B cell (primary cell): ENCODE measurements around the gene CDC42. TPM values are rescaled to one million over a fixed set of nuclear protein-coding genes. Genes with fewer than 3 reads are reported as not detected.
A peak's percentile ranks its signal among the peaks of the same experiment; 100 is the strongest.

Experiments used
- ATAC-seq: fragments of 200-7000 bp; cut with Tn5 transposase; one replicate; pipeline ENCODE4 v1.10.0; 2021; ENCODE audit warnings: low read depth, mild to moderate bottlenecking, moderate number of reproducible peaks, moderate library complexity
- CTCF ChIA-PET: fragments of 350-600 bp; sonication (Branson Sonifier 250); formaldehyde crosslinking; loops from one replicate; lab custom pipeline; 2021; ENCODE audit warnings: antibody characterized with exemption, inconsistent platforms; lab: Charles Lee
- POLR2A ChIA-PET: fragments of 350-600 bp; sonication (Branson Sonifier 250); formaldehyde crosslinking; loops from one replicate; lab custom pipeline; 2021; ENCODE audit warnings: antibody characterized with exemption; lab: Charles Lee
- DNase-seq: peaks from one replicate; pipeline ENCODE4 v3.0.0; 2013
- H2AFZ ChIP-seq: 2 replicates; pipeline ENCODE4 v1.6.1; 2012; ENCODE audit warnings: mild to moderate bottlenecking, low read depth, low read length; ENCODE audit not compliant: insufficient read depth, poor library complexity, severe bottlenecking
- H3K27ac ChIP-seq, 2 donors: 1 replicate in 1 of 2; 2 replicates in 1 of 2; pipeline ENCODE4 v1.5.1; 2012 to 2013; ENCODE audit warnings: low read length in 2 of 2, mild to moderate bottlenecking in 2 of 2, moderate library complexity in 1 of 2
- H3K27me3 ChIP-seq, 4 experiments: fragments of 200-600 bp in 1 of 4; sonication (generic) in 1 of 4; replicated peaks in 1 of 4; 1 replicate in 2 of 4; 2 replicates in 2 of 4; pipeline versions ENCODE4 v1.6.1 to v1.7.0; 2013 to 2016; ENCODE audit warnings: low read length in 3 of 4, mild to moderate bottlenecking in 2 of 4, mixed read lengths in 1 of 4, moderate library complexity in 1 of 4; ENCODE audit not compliant: insufficient read depth in 4 of 4, control insufficient read depth in 3 of 4; ENCODE audit errors: control extremely low read depth in 1 of 4
- H3K36me3 ChIP-seq, 2 experiments: replicated peaks in 1 of 2; 1 replicate in 1 of 2; 2 replicates in 1 of 2; pipeline versions ENCODE4 v1.6.1 to v1.7.1; 2013; ENCODE audit warnings: low read length in 1 of 2; ENCODE audit not compliant: insufficient read depth in 2 of 2, control insufficient read depth in 1 of 2; ENCODE audit errors: control extremely low read depth in 1 of 2, extremely low read depth in 1 of 2
- H3K4me1 ChIP-seq, 2 donors: fragments of 200-600 bp in 1 of 2; sonication (generic) in 1 of 2; 1 replicate in 1 of 2; 2 replicates in 1 of 2; pipeline versions ENCODE4 v1.5.1 to v1.6.1; 2013 to 2017; ENCODE audit warnings: low read length in 2 of 2; ENCODE audit not compliant: control insufficient read depth in 2 of 2, insufficient read depth in 2 of 2
- H3K4me2 ChIP-seq: replicated peaks from 2 replicates; pipeline ENCODE3; 2012; ENCODE audit warnings: mild to moderate bottlenecking, low read depth, low read length; ENCODE audit not compliant: poor library complexity, severe bottlenecking
- H3K4me3 ChIP-seq, 5 experiments: fragments of 200-600 bp in 1 of 5; sonication (generic) in 1 of 5; 1 replicate in 3 of 5; 2 replicates in 2 of 5; pipeline versions ENCODE4 v1.5.1 to v1.7.0; 2011 to 2016; ENCODE audit warnings: low read length in 4 of 5, mild to moderate bottlenecking in 4 of 5, low read depth in 2 of 5, control low read depth in 1 of 5, moderate library complexity in 1 of 5; ENCODE audit not compliant: insufficient read depth in 1 of 5; ENCODE audit errors: control extremely low read depth in 1 of 5, extremely low read depth in 1 of 5
- H3K79me2 ChIP-seq: fragments of 200-600 bp; sonication (generic); one replicate; pipeline ENCODE4 v1.6.0; 2016; ENCODE audit warnings: low read length; ENCODE audit not compliant: control insufficient read depth, insufficient read depth
- H3K9ac ChIP-seq: fragments of 200-600 bp; sonication (generic); 2 replicates; pipeline ENCODE4 v1.6.1; 2017; ENCODE audit warnings: mild to moderate bottlenecking, low read length, moderate library complexity
- H3K9me3 ChIP-seq, 3 donors: one replicate each; pipeline versions ENCODE4 v1.6.1 to v1.7.1; 2013; ENCODE audit warnings: low read length in 2 of 3; ENCODE audit not compliant: control insufficient read depth in 2 of 3, insufficient read depth in 1 of 3; ENCODE audit errors: control extremely low read depth in 1 of 3
- H4K20me1 ChIP-seq: 2 replicates; pipeline ENCODE4 v1.6.0; 2012; ENCODE audit warnings: mild to moderate bottlenecking, low read length; ENCODE audit not compliant: insufficient read depth, control insufficient read depth, poor library complexity, severe bottlenecking
- H3K27ac Mint-ChIP-seq: one replicate; pipeline ENCODE4 v1.8.0; 2021; ENCODE audit warnings: mixed read lengths
- H3K27me3 Mint-ChIP-seq: one replicate; pipeline ENCODE4 v1.8.0; 2021; ENCODE audit warnings: mixed read lengths
- H3K4me1 Mint-ChIP-seq: one replicate; pipeline ENCODE4 v1.8.0; 2021; ENCODE audit warnings: mixed read lengths
- H3K4me3 Mint-ChIP-seq: one replicate; pipeline ENCODE4 v1.8.0; 2021; ENCODE audit warnings: mixed read lengths
- H3K9me3 Mint-ChIP-seq: one replicate; pipeline ENCODE4 v1.8.0; 2022; ENCODE audit warnings: mixed read lengths; ENCODE audit not compliant: insufficient read depth
- CTCF ChIP-seq: fragments of 200-600 bp; IDR thresholded peaks from one replicate; pipeline ENCODE4 v1.8.0; 2022; ENCODE audit warnings: antibody characterized with exemption, mild to moderate bottlenecking
- EZH2 ChIP-seq: IDR thresholded peaks from 2 replicates; pipeline ENCODE4 v1.6.1; 2012; ENCODE audit warnings: borderline replicate concordance, low read depth, mild to moderate bottlenecking, moderate library complexity, low read length; ENCODE audit not compliant: insufficient read depth, poor library complexity, severe bottlenecking
- WGBS: methylation state at CpG from one replicate; pipeline ENCODE4 v1.1.5; 2013; ENCODE audit warnings: missing lambda C conversion rate; ENCODE audit not compliant: insufficient coverage; 5-methylcytosine and 5-hydroxymethylcytosine counted together
- intact Hi-C: fragments of 100-400 bp; cut with micrococcal nuclease; formaldehyde crosslinking; loops from one replicate; pipeline ENCODE4 v1.10.0; 2022
- polyA plus RNA-seq: library from polyadenylated mRNA; depleted of rRNA; stranded (reverse); fragments of >200 nt; gene quantifications from 2 replicates; pipeline ENCODE4 v1.2.3, GENCODE V29; 2012
- total RNA-seq, 2 donors: library from RNA; stranded (reverse); fragments of 120-200 nt in 1 of 2; gene quantifications; 1 replicate in 1 of 2; 2 replicates in 1 of 2; pipeline versions ENCODE4 v1.2.3 to v1.2.4, GENCODE V29; 2013 to 2022

Gene CDC42
- total and polyA plus RNA-seq, 2 donors (not counting 1 experiment from before 2014, with no cell fraction given) = 111 to 202 TPM

GRCh38 chr1:22131062-22131461 lies 78.6 kb downstream of the CDC42 start:
- no peak for TF ChIP-seq EZH2
- TF ChIP-seq CTCF = no peak
- no peaks in the 10 kb centered on the region for H3K4me1 Mint-ChIP-seq

GRCh38 chr1:22131875-22132486 lies 79.5 kb downstream of the CDC42 start:
- Histone ChIP-seq H3K4me3 (no peak overlapping the region), H3K27me3 (peaks cover 0 to 13% (median 3%) of the 10 kb centered on the region in 4 experiments), H2AFZ (no peak overlapping the region), H3K4me2 (no peak overlapping the region), H3K36me3 (no peaks in the 10 kb centered on the region), H3K27ac (no peak overlapping the region), H3K4me1 (peaks cover 0 to 3% of the 10 kb centered on the region in 2 donors), H4K20me1 (no peaks in the 10 kb centered on the region), H3K9ac (no peak overlapping the region), H3K9me3 (no peaks in the 10 kb centered on the region), H3K79me2 (no peaks in the 10 kb centered on the region)
- Mint-ChIP-seq H3K4me1 (no peaks in the 10 kb centered on the region), H3K4me3 (no peak overlapping the region), H3K27me3 (peaks cover 6% of the 10 kb centered on the region), H3K27ac (no peak overlapping the region), H3K9me3 (no peaks in the 10 kb centered on the region)
- ChIA-PET POLR2A (interaction anchor here (0.6 kb wide), 1 partner anchor 112 kb away, joined by 4 read pairs; no protein-coding TSS in a partner anchor), CTCF (interaction anchor here (1.0 to 2.8 kb wide), 4 partner anchors 8 to 510 kb away, joined by 3 to 10 read pairs (median 4); no protein-coding TSS in a partner anchor)
- intact Hi-C loops = no loop called here
- TF ChIP-seq EZH2 (no peak), CTCF (peak; percentile 83)
- WGBS = 20% methylated on average over 10 of the region's 10 CpGs
- peak; percentile 73 for DNase-seq
- ATAC-seq = peak; percentile 66

More at GRCh38 chr1:22131062-22131461, 78.6 kb downstream of the CDC42 start:
- Histone ChIP-seq H3K4me3 (no peak overlapping the region), H3K9ac (no peak overlapping the region), H4K20me1 (no peaks in the 10 kb centered on the region), H3K36me3 (no peaks in the 10 kb centered on the region), H3K4me2 (no peak overlapping the region), H2AFZ (no peak overlapping the region), H3K27ac (no peak overlapping the region), H3K4me1 (peaks cover 0 to 3% of the 10 kb centered on the region in 2 donors), H3K79me2 (no peaks in the 10 kb centered on the region), H3K9me3 (no peaks in the 10 kb centered on the region), H3K27me3 (peaks cover 0 to 13% (median 3%) of the 10 kb centered on the region in 4 experiments)
- no peak for ATAC-seq
- ChIA-PET CTCF (interaction anchor here (1.0 to 2.8 kb wide), 5 partner anchors 9 to 511 kb away, joined by 3 to 10 read pairs (median 5); no protein-coding TSS in a partner anchor), POLR2A (no interaction called here)
- WGBS = 97% methylated on average over 4 of the region's 4 CpGs
- Mint-ChIP-seq H3K27me3 (peaks cover 6% of the 10 kb centered on the region), H3K4me3 (no peak overlapping the region), H3K9me3 (no peaks in the 10 kb centered on the region), H3K27ac (no peak overlapping the region)
- intact Hi-C loops = no loop called here
- no peak for DNase-seq
